Fibroblast of pulmonary artery (primary cell): Measurements from ENCODE around the gene GLRX3.
"Not testable (repeated sequence)": the region's sequence is repeated elsewhere in the genome, so short reads cannot be mapped to it uniquely, and the experiment has no call there.

Experiments
- DNase-seq: peaks from one replicate; pipeline ENCODE4 v3.0.0-alpha.2; 2010; ENCODE audit warnings: low read depth
- H3K4me3 ChIP-seq: replicated peaks from 2 replicates; pipeline ENCODE4 v1.5.1; 2011; ENCODE audit warnings: low read depth, mild to moderate bottlenecking, control low read depth, low read length, moderate library complexity
- TF ChIP-seq, protein P1 (sequence below): IDR thresholded peaks from 2 replicates; pipeline ENCODE4 v1.5.1; 2011; ENCODE audit warnings: mild to moderate bottlenecking, control low read depth, low read length, inconsistent platforms; ENCODE audit errors: missing control alignments

GLRX3 gene

GRCh38 chr10:130198651-130199050 is 62.5 kb downstream of the GLRX3 start:
- TF ChIP-seq, protein P1, sequence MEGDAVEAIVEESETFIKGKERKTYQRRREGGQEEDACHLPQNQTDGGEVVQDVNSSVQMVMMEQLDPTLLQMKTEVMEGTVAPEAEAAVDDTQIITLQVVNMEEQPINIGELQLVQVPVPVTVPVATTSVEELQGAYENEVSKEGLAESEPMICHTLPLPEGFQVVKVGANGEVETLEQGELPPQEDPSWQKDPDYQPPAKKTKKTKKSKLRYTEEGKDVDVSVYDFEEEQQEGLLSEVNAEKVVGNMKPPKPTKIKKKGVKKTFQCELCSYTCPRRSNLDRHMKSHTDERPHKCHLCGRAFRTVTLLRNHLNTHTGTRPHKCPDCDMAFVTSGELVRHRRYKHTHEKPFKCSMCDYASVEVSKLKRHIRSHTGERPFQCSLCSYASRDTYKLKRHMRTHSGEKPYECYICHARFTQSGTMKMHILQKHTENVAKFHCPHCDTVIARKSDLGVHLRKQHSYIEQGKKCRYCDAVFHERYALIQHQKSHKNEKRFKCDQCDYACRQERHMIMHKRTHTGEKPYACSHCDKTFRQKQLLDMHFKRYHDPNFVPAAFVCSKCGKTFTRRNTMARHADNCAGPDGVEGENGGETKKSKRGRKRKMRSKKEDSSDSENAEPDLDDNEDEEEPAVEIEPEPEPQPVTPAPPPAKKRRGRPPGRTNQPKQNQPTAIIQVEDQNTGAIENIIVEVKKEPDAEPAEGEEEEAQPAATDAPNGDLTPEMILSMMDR = no peak
- no peak for DNase-seq
- H3K4me3 ChIP-seq = no peak overlapping the region

DNA sequence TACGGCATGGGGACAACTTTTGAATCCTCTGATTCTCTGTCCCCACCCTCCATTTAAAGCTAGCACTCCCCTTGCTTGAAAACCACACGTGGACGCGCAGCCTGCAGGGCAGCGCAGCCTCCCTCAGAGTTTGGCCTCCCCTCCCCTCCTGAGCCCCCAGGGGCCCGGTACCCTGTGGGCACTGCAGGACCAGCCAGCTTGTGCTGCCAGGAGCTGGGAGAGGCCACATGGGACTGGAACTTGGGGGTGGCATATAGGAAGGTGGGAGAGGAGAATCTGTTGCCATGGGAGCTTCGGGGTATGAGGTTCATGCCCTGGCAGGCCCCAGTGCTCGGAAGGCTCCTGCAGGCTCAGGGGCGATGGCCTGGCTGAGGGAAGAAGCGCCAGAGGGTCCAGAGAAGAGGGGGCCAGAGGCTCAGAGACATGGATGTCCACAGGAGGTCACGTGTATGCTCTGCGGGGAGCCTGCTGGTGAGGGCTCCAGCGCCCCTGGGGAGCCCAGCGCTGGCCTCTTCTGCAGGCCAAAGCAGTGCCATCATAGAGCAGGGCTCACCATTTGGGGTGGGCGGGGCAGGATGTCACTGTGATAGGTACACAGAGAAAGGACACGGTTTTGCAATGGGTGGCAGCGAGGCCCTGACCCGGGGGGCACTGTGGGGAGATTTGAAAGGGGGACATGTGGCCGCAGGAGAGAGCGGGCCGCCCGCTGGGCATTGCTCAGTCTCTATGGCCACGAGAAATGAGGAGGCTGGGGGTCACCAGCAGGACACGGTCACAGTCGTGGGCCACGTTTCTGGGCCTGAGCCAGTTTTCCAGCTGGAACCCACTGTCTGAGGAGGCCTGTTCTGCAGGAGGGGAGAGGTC is 64.2 kb downstream of the GLRX3 start:
- no peak for DNase-seq
- no peak overlapping the region for H3K4me3 ChIP-seq
- TF ChIP-seq, protein P1 = no peak

DNA sequence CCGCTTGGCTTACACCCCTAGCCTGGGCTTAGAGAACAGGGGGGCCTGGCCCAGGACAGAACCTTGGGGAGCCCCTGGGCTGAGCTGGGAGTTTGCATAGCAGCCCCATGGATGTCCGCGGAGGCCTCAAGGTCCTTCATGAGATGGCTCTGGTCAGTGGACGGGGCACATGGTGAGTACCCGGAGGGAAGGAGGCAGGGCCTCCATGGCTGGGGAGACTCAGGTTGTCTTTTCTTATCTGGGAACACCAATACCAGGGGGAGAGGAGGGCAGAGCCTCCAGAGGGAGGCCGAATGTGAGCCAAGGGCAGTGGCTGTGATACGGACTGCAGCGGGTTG is 64.8 kb downstream of the GLRX3 start:
- TF ChIP-seq, protein P1 = no peak
- DNase-seq = no peak
- no peak overlapping the region for H3K4me3 ChIP-seq

GRCh38 chr10:130202150-130202549 is 66.0 kb downstream of the GLRX3 start:
- H3K4me3 ChIP-seq, DNase-seq: not testable (repeated sequence)

DNA sequence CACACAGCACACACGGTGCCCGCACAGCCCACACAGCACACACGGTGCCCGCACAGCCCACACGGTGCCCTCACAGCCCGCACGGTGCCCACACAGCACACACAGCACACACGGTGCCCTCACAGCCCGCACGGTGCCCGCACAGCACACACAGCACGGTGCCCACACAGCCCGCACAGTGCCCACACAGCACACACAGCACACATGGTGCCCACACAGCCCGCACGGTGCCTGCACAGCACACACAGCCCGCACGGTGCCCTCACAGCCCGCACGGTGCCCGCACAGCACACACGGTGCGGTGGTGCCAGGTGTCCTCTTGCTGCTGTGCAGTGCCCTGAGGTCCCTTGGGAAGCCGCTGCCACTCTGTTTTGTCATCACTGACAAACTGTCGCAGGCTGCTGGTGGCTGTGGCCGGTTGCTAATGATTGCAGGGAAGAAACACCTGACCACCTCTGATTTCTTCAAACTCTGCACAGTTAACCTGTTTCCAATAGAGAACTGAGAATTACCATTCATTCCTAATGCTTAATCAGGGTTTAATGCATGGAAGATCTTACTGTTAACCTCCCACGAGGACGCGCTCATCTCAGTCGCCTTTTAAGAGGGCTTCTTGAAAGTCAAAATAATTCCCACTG is 66.9 kb downstream of the GLRX3 start:
- TF ChIP-seq, protein P1 = no peak
- no peak for DNase-seq
- H3K4me3 ChIP-seq = no peak overlapping the region

DNA sequence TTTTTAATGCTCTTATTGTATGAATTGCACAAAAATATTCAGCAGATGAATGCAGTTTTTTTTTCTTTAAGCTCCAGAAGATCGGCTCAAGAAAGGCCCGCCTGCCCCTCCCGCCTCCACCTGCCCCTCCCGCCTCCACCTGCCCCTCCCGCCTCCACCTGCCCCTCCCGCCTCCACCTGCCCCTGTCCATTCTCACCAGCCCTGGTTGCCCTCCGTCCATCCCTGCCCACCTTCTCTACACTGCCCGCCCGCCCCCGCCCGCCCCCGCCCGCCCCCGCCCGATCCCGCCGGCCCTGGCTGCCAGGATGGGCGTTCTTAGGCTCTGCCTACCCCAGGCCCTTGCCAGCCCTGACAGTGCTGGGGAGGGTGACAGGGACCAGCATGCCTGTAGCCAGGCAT is 67.4 kb downstream of the GLRX3 start:
- TF ChIP-seq, protein P1 = no peak
- no peak overlapping the region for H3K4me3 ChIP-seq
- no peak for DNase-seq

- TF ChIP-seq, protein P1 = no peak
- no peak overlapping the region for H3K4me3 ChIP-seq
- no peak for DNase-seq
These were observed 70.1 kb downstream of the GLRX3 start for GRCh38 chr10:130206216-130206737.
